Body of pancreas (tissue), 4 donors: ENCODE measurements around the gene MPZL1. TPM values are rescaled to one million over a fixed set of nuclear protein-coding genes. Genes with fewer than 3 reads are reported as not detected.

ENCODE experiments used
- ATAC-seq: fragments of 150-250 bp; one replicate; pipeline ENCODE4 v1.9.1; 2016
- DNase-seq, 4 donors: peaks; one replicate each; pipeline ENCODE4 v3.0.0-alpha.2; 2019
- H3K27ac ChIP-seq, 4 donors: fragments of 200-600 bp; sonication (generic); 1 replicate in 3 of 4; 2 replicates in 1 of 4; pipeline versions ENCODE4 v1.5.1 to v1.6.1; 2016 to 2019; ENCODE audit warnings: mild to moderate bottlenecking in 1 of 4, mixed read lengths in 1 of 4, moderate library complexity in 1 of 4
- H3K27me3 ChIP-seq, 2 donors: fragments of 200-600 bp; sonication (generic); one replicate each; pipeline ENCODE4 v1.6.0; 2016; ENCODE audit warnings: mild to moderate bottlenecking in 1 of 2
- H3K36me3 ChIP-seq, 2 donors: fragments of 200-600 bp; sonication (generic); replicated peaks in 1 of 2; 2 replicates each; pipeline ENCODE4 v1.5.1; 2016; ENCODE audit warnings: low read depth in 2 of 2; ENCODE audit not compliant: insufficient read depth in 1 of 2
- H3K4me1 ChIP-seq: fragments of 200-600 bp; sonication (generic); one replicate; pipeline ENCODE4 v1.6.0; 2016
- H3K4me3 ChIP-seq, 2 donors: fragments of 200-600 bp; sonication (generic); 1 replicate in 1 of 2; 2 replicates in 1 of 2; pipeline ENCODE4 v1.5.1; 2016 to 2019
- H3K9me3 ChIP-seq, 3 donors: fragments of 200-600 bp; sonication (generic); 1 replicate in 2 of 3; 2 replicates in 1 of 3; pipeline ENCODE4 v1.5.1; 2016
- CTCF ChIP-seq, 7 experiments: fragments of 450-650 bp in 4 of 7; fragments of 200-600 bp in 3 of 7; sonication (generic) in 3 of 7; IDR thresholded peaks; one replicate each; pipeline ENCODE4 v1.5.1; 2016 to 2019; ENCODE audit warnings: antibody characterized with exemption in 7 of 7
- POLR2A ChIP-seq, 3 donors: fragments of 450-650 bp; IDR thresholded peaks; one replicate each; pipeline ENCODE4 v1.6.1; 2016; ENCODE audit warnings: antibody characterized with exemption in 3 of 3, mild to moderate bottlenecking in 2 of 3
- WGBS, 2 donors: methylation state at CpG; one replicate each; pipeline ENCODE4 v1.1.5; 2017; 5-methylcytosine and 5-hydroxymethylcytosine counted together
- intact Hi-C: fragments of 100-400 bp; cut with DNase I; formaldehyde crosslinking; loops from one replicate; pipeline ENCODE4 v1.15.1; 2023
- total RNA-seq, 2 donors: library from RNA; depleted of rRNA; stranded (reverse); fragments of >200 nt; gene quantifications; one replicate each; pipeline ENCODE4 v1.1.0, GENCODE V29; 2016

Gene MPZL1
- total RNA-seq, 2 donors from 2014 or later, result 19.8 to 28.5 TPM

- TF ChIP-seq POLR2A (IDR thresholded peaks at IDR 0.05) (no peak), CTCF (IDR thresholded peaks at IDR 0.05) (no peak)
- intact Hi-C loops, result no loop called here
- Histone ChIP-seq H3K36me3 (no peaks in the 10 kb centered on the region), H3K27ac (no peak overlapping the region), H3K27me3 (no peaks in the 10 kb centered on the region), H3K4me3 (no peak overlapping the region), H3K4me1 (peaks cover 34% of the 10 kb centered on the region), H3K9me3 (no peaks in the 10 kb centered on the region)
- no peak for ATAC-seq
- no peak for DNase-seq
- WGBS, 2 donors, result 76 to 80% methylated on average over 4 of the region's 4 CpGs
Observed at GRCh38 chr1:167757433-167758309, 35.9 kb downstream of the MPZL1 start.

GRCh38 chr1:167761400-167761799, 39.6 kb downstream of the MPZL1 start:
- no peaks in the 10 kb centered on the region for H3K36me3 ChIP-seq
- WGBS, 2 donors, result 55 to 76% methylated on average over 2 of the region's 2 CpGs
- no peak for TF ChIP-seq POLR2A (IDR thresholded peaks at IDR 0.05)
- TF ChIP-seq CTCF (IDR thresholded peaks at IDR 0.05), result no peak
- no peak for ATAC-seq
- H3K27ac ChIP-seq, result no peak overlapping the region
- no peaks in the 10 kb centered on the region for H3K27me3 ChIP-seq
- H3K4me1 ChIP-seq, result peaks cover 16% of the 10 kb centered on the region
- no peaks in the 10 kb centered on the region for H3K9me3 ChIP-seq
- no peak overlapping the region for H3K4me3 ChIP-seq
- DNase-seq, result no peak
- intact Hi-C loops, result no loop called here

GRCh38 chr1:167762061-167762746, 40.4 kb downstream of the MPZL1 start:
- H3K9me3 ChIP-seq, result no peaks in the 10 kb centered on the region
- H3K4me3 ChIP-seq, result no peak overlapping the region
- no peaks in the 10 kb centered on the region for H3K27me3 ChIP-seq
- peaks cover 9% of the 10 kb centered on the region for H3K4me1 ChIP-seq
- H3K27ac ChIP-seq, result no peak overlapping the region
- TF ChIP-seq CTCF (IDR thresholded peaks at IDR 0.05), result no peak
- TF ChIP-seq POLR2A (IDR thresholded peaks at IDR 0.05), result no peak
- ATAC-seq, result no peak
- 94 to 97% methylated on average over 8 of the region's 8 CpGs for WGBS, 2 donors
- no peaks in the 10 kb centered on the region for H3K36me3 ChIP-seq
- intact Hi-C loops, result no loop called here
- no peak for DNase-seq

GRCh38 chr1:167763525-167764220, 41.9 kb downstream of the MPZL1 start:
- no peak overlapping the region for H3K4me3 ChIP-seq
- no peaks in the 10 kb centered on the region for H3K36me3 ChIP-seq
- no peak overlapping the region for H3K27ac ChIP-seq
- no peaks in the 10 kb centered on the region for H3K27me3 ChIP-seq
- no peak for DNase-seq
- H3K4me1 ChIP-seq, result no peaks in the 10 kb centered on the region
- no peaks in the 10 kb centered on the region for H3K9me3 ChIP-seq
- intact Hi-C loops, result no loop called here
- WGBS, 2 donors, result 75 to 81% methylated on average over 5 of the region's 5 CpGs
- no peak for TF ChIP-seq POLR2A (IDR thresholded peaks at IDR 0.05)
- TF ChIP-seq CTCF (IDR thresholded peaks at IDR 0.05), result no peak
- no peak for ATAC-seq
